GM10266 (cell line): ENCODE data around the gene ERGIC2.

Experiments used
- DNase-seq: peaks from one replicate; pipeline ENCODE4 v3.0.0; 2012; ENCODE audit errors: extremely low spot score
- TF ChIP-seq, protein P1 (sequence below): IDR thresholded peaks from 2 replicates; pipeline ENCODE4 v1.5.1; 2012; ENCODE audit warnings: mild to moderate bottlenecking, low read depth; ENCODE audit not compliant: control insufficient read depth, insufficient read depth; ENCODE audit errors: missing control alignments

ERGIC2 gene

DNA sequence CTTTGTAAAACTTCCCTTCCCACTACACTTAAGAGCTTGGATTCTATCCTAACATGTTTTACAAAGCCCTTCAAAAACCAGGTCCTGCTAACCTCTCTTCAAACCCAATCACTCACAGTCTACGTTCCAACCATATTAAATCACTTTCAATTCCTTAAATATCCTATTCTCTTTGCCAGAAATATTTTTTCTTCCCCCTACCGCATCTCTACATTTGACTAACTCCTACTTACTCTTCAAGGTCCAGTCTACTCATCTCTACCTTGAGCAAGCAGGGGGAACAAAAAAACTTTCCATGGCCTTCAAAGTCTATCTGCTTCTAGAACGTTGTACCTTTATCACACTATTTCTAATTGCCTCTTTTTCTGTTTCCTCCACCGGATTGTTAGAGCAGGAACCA, 6.1 kb downstream of the ERGIC2 start:
- DNase-seq = no peak
- TF ChIP-seq, protein P1, sequence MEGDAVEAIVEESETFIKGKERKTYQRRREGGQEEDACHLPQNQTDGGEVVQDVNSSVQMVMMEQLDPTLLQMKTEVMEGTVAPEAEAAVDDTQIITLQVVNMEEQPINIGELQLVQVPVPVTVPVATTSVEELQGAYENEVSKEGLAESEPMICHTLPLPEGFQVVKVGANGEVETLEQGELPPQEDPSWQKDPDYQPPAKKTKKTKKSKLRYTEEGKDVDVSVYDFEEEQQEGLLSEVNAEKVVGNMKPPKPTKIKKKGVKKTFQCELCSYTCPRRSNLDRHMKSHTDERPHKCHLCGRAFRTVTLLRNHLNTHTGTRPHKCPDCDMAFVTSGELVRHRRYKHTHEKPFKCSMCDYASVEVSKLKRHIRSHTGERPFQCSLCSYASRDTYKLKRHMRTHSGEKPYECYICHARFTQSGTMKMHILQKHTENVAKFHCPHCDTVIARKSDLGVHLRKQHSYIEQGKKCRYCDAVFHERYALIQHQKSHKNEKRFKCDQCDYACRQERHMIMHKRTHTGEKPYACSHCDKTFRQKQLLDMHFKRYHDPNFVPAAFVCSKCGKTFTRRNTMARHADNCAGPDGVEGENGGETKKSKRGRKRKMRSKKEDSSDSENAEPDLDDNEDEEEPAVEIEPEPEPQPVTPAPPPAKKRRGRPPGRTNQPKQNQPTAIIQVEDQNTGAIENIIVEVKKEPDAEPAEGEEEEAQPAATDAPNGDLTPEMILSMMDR = no peak

DNA sequence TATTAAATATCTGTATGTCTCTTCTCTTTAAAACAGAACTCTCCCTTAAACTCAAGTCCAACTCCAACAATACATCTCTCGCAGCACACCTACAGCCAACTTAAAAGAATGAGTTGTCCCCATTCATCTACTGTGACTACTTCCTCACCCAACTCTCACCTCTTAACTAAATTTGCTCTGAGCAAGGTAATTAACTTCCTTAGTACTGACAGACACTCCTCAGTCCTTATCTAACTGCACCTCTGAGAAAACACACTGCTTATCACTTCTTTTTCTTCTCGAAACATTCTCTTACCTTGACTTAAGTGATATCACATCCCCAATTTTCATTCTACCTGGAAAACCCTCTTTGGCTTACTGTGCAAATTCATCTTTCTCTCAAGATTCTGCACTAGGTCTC, 7.0 kb downstream of the ERGIC2 start:
- DNase-seq = no peak
- TF ChIP-seq, protein P1 = no peak

DNA sequence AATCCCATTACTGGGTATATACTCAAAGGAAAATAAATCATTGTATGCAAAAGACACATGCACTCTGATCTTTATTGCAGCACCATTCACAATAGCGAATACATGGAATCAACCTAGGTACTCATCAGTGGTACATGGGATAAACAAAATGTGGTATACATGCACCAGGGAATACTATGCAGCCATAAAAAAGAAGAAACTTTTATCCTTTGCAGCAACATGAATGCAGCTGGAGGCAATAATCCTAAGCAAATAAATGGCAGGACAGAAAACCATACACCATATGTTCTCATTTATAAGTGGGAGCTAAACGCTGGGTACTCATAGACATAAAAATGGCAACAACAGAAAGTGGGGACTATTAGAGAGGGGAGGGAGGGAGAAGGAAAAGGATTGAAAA, 15.9 kb downstream of the ERGIC2 start:
- TF ChIP-seq, protein P1 = no peak
- DNase-seq = no peak

DNA sequence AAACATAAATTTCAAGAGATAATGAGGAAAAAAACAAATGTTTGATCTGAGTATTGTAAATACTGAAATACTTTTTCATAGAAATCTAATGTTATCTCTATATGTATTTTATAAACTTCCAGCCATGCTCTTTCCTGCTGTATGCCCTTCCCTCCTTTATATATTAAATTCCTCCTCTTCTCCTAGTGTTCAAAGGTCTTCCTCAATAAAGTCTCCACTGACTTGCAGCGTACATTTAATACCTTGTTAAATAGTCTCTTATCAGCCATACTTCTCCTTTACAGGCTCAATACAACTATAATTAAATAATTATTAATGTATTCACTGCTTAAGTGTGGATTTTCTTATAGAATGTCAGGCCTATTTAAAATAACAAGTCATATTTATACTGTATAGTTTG, 26.0 kb downstream of the ERGIC2 start:
- TF ChIP-seq, protein P1 = no peak
- no peak for DNase-seq

DNA sequence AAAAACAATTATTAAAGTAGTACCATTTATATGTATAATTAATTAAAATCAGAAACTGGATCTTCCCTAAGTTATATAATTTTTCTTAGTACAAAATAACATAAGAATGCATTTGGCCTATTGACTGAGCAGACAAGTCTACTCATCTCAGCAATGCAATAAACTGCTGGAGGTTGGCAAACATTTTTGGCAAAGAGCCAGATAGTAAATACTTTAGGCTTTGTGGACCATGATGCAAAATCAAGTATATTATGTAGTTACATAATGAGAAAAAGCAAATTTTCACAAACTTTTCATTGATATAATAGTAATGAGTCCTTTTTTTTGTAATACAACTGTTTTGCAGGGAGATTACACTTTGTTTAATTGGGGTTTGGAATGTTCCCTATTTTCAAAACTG, 30.9 kb downstream of the ERGIC2 start:
- TF ChIP-seq, protein P1 = no peak
- no peak for DNase-seq

DNA sequence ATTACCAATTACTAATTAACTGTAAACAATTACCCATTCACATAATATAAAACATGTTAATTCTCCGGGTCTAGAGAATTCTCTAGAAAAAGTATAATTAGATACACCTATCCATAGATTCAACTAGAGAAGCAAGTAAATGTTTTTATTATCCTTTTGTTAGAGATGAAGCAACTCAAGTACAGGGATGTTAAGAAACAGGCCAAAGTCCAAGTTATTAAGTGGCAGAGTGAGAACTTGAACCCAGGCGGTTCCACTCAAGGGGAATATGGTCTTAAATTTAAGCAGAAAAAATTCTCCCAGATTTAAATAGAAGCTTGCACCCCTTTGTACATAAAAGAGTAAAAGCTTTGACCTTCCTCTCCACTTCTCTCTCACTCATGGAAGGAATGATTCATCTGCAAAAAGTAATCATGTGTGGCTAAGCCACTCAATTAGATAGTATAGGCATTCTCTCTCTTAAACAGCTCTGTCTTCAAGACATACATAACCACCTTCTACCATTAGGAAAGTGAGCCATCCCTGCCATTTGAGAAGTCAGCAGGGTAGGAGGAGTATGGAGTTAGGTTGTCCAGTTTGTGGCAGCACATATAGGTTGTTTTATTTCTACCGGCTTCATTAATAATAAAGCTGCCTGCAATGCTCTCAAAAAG, 34.1 kb downstream of the ERGIC2 start:
- TF ChIP-seq, protein P1 = no peak
- no peak for DNase-seq

DNA sequence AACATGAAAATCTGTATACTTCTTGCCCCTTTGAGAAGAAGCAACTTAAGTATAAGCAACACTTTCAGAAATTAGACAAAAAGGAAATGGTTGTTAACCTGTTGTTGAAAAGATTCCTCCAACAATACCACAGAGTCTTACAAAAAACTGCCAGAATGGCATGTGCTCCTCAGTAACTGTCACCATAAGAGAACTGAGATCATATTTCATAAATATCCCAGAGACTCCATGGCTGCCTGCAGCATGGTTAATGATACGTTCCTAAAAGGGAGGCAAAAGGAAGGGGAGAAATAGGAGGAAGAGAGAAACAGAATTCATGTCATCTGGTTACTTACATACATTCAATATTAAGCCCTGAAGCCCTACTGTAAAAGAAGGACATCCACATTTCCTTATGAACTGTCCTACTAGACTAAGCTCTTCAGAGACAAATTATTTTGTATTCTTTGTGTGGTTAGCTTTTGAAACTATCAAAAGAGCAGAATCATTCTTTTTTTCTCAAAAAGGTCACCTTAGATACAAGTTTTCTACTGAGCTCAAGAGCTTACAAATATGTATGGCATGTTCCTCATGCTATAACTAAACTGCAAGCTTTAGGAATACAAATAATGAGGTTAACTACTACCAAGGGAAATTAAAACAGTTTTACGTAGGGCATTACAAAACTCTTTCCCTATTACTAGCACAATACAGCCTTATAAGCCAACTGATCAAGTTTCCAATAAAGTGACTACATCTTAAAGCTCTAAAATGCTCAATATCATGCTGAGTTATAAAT, 37.8 kb downstream of the ERGIC2 start:
- TF ChIP-seq, protein P1 = no peak

More for the DNA sequence above, 37.8 kb downstream of the ERGIC2 start:
- no peak for DNase-seq
